ENCODE results near the gene TMEM225.
"Not testable (repeated sequence)": the region's sequence is repeated elsewhere in the genome, so short reads cannot be mapped to it uniquely, and the experiment has no call there.

TMEM225 gene, protein sequence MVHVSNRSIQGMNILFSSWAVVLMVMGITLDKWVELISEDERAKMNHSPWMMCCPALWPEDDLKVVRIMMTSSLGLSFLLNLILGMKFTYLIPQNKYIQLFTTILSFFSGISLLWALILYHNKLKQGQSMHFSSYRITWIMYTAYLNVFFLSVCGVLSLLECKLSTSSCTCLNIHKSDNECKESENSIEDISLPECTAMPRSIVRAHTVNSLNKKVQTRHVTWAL

DNA sequence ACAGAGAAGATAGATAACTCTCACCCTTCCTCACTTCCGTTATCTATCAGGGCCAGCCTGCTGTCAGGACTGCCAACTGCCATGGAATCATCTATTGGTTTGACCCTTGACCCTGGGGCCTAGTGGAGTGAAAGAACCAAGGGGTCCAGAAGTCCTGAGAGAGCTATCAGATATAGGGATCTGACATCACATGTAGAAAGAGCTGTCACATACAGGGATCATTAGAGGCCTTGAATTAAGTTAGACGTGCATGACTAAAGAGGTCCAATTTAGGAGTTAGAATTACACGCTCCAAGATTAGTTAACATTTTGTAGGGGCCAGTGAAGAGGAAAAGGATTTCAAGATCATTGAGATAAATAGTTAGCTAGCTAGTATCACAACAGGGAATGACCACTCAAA is at the start of gene TMEM225:
Gene TMEM225 (minus strand): TSS at position 101 of the 400 bp plus-strand sequence. CDS start 245 bp downstream, outside the sequence.
- no peak for DNase-seq

DNA sequence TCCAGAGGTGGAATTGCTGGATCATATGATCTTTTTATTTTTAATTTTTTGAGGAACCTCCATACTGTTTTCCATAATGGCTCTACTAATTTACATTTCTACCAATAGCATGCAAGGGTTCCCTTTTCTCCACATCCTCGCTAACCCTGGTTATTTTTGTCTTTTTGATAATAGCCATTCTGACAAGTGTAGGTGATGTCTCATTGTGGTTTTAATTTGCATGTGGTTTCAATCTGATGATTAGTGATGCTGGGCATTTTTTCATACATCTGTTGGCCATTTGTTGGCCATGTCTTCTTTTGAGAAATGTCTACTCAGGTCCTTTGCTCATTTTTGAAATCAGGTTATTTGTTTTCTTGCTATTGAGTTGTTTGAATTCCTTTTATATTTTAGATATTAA is 38.6 kb upstream of the TMEM225 start:
- DNase-seq: no peak

DNA sequence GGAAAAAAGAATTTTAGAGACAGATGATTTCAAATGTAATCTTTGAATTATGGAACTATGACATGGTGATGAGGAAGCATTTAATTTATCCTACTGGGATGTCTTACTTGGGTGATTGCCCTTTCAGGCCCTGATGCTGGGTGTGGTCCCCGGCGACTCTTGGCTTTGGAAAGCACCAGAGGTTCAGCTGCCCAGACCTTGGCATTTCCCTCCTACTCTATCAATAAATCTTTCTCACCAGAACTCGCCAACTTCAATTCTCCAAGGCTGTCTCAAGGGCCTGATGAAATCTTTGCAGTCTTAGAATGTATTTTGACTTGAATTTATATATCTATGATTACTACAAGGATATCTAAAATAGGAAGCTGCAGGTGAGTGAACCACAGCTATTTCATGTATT is 35.5 kb upstream of the TMEM225 start:
- DNase-seq: no peak

DNA sequence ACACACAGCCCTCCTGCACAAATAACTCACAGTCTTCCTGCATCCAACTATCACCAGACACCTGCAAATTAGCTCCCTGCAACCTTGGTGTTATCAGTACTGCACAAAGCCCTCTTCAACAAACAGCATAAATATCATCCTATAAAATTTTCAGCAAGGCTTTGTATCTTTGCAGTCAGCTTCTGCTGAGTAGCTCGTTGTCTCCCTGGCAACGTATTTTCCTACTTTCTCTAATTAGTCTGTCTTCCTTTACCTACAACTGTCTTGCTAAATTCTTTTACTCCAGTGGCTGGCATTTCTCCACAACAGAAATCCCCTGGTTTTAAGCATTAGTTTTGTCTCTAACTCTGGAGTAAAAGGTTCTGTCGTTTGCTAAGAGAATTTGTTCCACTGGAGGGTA is 20.4 kb upstream of the TMEM225 start:
- DNase-seq: no peak

DNA sequence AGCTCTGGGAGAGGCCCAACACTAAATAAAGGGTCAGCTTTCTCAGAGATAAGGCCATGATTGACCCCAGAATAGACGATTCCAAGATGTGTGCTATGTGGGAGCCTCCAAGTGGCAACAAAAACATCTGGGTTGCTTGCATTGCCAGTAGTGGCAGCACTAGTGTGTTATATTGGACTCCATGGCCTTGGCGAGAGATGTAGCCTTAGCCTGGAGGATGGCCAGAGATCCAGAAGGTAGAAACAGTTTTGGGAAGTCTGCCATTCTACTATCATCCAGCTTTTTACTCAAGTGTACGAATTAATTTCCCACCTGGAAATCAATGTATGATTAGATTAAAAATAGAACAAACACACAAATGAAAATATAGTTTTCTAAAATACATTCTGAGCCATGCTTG is 19.5 kb upstream of the TMEM225 start:
- DNase-seq: no peak

DNA sequence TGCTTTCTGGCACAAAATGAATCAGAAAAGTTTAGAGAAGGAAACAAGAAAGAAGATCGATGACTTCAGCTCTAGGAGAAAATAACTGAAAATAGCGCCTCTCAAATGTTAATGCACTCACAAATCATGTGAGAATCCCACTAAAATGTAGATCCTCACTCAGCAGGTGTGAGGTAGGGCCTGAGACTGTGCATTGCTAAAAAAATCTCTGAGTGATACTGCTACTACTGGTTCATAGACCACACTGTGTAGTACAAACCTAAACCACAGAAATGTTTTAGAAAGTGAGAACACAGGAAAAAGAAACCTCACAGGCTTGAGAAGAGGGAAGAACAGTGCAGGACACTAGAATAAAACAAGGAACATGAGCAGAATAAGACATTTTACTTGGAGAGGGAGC is 18.5 kb upstream of the TMEM225 start:
- DNase-seq: no peak

DNA sequence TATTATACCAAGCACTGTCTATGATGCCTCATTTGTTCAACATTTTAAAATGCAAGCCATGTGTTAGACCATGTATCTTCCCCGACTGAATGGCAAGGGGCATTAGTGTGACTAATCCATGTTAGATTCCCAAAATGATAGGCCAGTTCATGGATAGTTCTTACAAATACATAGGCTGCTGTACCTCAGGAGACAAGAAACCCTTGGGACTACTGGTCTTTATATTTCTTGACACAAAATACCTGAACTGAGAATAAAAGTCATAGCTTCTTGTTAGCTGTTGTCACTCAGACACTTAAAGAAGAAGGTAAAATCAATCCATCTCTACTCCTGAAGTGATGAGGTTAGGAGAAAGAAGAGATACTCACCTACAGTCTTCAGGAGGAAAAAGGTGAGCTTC is 16.4 kb upstream of the TMEM225 start, which contains the start of gene OR8D4:
Gene OR8D4 (plus strand): TSS at position 301 of the 400 bp plus-strand sequence. CDS start 4,265 bp downstream, outside the sequence.
- DNase-seq: no peak

DNA sequence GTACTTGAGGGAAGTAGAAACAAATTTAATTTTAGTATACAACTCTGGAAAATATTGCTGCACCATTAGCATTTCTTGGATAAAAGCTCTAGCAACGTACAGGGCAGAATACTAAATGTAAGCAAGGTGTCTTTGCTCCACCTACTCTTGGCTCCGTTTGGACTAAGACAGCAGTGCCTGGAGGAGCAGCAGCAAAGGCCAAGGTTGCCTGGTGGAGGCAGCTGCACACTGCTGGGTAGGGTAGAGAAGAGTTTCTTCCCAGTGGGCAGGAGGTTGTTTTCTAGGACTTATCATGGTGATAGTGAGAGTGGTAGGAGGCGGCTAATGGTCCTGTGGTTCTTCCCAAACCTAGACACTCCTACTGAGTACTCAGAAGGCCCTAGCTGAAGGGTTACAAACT is 14.3 kb upstream of the TMEM225 start:
- no peak for DNase-seq

DNA sequence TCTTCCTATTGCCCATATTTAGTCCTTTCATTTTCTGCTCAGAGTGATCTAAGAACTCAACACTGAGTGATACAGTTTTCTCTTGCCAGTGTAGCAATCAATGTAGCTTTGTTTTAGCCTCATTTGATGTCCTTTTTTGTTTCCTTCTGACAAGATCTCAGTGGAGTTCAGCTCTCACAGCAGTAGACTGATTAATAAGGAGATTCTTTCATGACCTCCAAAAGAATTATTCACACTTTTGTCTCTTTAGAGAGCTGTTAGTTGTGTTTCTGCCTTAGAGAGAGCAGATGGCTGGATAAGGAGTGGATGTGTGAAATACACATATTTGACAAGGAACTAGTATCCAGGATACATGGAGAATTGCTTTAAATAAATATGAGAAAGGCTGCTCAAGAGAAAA is 6.6 kb upstream of the TMEM225 start:
- no peak for DNase-seq

DNA sequence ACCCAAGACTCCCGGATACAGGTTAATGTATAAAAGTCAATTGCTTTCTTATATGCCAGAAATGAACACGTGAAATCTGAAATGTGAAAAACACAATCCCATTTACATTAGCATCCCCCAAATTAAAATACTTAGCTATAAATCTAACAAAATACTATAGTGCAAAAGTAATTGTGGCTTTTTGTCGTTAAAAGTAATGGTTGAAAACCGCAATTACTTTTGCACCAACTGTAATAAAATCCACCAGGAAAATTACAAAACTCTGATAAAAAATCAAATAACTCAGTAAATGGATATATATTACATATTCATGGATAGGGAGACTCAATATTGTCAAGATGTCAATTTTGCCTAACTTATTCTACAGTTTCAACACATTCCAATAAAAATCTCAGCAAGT is 4.6 kb downstream of the TMEM225 start:
- DNase-seq: no peak

DNA sequence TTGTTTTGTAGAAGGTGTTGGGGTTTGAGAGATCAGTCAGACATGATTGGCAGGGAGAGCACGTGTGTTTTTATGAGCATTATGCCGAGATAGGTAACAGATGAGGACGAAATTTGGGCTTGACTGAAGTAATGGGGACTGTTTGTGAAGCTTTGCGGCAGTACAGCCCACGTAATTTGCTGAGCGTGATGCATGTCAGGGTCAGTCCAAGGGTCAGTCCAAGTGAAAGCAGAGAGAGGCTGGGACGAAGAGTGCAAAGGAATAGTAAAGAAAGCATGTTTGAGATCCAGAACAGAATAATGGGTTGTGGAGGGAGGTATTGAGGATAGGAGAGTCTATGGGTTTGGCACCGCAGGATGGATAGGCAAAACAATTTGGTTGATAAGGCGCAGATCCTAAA is 17.7 kb downstream of the TMEM225 start:
- DNase-seq: not testable (repeated sequence)

DNA sequence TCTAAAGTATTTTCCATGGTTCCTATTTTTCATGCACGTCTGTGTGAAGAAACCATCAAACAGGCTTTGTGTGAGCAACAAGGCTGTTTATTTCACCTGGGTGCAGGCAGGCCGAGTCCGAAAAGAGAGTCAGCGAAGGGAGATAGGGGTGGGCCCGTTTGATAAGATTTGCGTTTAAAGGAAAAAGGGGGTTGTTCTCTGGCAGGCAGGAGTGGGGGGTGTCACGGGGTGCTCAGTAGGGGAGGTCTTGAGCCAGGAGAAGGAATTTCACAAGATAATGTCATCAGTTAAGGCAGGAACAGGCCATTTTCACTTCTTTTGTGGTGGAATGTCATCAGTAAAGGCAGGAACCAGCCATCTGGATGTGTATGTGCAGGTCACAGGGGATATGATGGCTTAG is 20.2 kb downstream of the TMEM225 start:
- not testable (repeated sequence) for DNase-seq

DNA sequence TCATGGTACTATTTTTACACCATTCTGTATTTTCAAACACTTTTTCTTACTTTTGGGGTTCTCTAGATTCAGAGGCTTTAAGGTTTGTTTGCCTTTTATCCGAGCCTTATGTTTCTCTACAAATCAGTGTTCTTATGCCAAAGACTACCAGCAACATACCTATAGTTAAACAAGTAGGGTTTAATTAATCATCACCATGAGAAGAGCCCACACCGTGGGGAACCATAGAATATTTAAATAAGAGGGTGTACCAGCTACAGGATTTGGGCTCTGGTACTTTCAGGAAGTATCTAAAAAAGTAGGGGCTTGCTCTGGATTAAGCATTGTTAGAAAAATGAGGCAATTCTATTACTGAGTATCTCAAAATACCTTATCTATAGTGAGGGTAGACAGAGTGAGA is 25.7 kb downstream of the TMEM225 start:
- DNase-seq: no peak

DNA sequence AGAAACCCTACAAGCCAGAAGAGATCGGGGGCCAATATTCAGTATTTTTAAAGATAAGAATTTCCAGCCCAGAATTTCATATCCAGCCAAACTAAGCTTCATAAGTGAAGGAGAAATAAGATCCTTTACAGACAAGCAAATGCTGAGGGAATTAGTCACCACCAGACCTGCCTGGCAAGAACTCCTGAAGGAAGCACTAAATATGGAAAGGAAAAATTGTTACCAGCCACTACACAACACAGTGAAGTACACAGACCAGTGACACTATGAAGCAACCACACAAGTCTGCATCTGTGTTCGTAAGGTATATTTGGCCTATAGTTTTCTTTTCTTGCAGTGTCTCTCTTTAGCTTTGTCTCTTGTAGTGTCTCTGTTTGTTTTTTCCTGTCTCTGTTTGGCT is 29.0 kb downstream of the TMEM225 start:
- no peak for DNase-seq

DNA sequence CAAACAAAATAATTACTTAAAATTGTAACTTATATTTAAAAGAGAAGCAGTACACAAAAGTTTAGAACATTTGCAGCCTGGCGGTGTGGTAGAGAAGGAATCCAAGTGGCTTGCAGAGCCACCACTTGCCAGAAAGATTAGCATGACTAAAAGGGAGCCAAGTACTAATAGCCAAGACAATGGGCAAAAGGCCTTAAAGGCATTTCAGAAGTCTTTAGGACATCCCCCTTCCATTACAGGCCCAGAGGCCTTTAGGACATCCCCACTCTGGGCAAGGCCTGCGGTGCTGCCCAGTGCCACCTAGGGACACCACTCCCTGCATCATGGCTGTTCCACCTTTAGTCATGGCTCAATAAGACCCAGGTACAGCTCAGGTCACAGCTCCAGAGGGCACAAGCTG is 32.4 kb downstream of the TMEM225 start:
- DNase-seq: no peak

DNA sequence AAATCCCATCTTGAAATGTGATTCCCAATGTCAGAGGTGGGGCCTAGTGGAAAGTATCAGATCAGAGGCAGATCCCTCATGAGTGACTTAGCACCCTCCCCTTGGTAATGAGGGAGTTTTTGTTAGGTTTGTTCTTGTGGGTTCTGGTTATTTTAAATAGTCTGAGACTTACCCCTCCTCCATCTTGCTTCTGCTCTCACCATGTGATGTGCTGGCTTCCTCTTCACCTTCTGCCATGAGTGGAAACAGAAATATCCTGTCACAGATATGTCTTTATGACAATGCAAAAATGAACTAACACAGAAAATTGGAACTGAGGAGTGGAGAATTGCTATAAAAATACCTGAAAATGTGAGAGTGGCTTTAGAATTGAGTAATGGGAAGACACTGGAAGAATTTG is 33.1 kb downstream of the TMEM225 start:
- DNase-seq: no peak

DNA sequence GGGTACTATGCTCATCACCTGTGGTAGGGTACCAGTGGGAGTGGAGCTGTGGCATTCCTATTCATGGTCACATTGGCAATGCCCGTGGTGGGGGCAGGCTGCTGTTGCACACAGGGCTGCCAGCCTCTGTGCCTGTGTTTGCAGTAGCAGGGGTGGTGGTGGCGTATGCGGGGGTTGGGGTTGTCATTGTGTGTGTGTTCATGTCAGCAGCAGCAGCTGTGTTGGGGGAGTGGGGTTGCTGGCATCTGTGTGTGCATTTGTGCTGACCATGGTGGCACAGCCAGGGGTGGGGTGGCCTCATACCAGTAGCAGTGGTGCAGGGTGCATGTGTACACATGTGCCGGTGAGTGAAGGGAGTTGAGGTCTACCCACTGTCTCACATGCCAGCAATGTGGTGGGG is 34.4 kb downstream of the TMEM225 start:
- DNase-seq: no peak

DNA sequence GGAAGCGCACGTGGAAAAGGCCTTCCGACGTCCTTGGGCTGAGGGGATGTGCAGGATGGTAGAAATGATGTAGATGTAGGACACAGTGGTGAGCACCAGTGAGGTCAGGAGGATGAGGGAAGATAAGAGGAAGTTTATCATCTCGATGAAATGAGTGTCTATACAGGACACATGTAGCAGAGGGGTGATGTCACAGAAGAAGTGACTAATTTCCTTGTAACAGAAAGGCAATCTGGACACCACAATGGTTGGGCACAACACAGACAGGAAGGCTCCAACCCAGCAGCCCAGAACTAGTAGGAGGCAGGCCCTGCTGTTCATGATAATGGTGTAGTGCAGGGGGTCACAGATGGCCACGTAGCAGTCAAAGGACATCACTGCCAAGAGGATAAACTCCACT is 44.3 kb downstream of the TMEM225 start:
- no peak for DNase-seq

DNA sequence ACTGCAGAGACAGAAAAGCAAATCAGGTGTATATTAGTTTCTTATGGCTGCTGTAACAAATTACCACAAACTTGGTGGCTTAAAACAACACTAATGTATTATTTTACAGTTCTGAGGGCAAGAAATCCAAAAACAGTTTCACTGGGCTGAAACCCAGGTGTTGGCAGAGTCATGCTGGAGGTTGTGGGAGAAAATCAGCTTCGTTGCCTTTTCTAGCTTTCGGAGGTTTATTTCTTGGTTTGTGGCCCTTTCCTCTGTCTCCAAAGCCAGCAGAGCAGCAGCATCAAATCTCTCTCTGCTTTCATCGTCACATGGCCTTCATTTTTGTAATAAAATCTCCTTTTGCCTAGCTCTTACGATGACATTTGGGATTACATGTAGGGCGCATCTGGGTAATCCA is 46.3 kb downstream of the TMEM225 start:
- no peak for DNase-seq

DNA sequence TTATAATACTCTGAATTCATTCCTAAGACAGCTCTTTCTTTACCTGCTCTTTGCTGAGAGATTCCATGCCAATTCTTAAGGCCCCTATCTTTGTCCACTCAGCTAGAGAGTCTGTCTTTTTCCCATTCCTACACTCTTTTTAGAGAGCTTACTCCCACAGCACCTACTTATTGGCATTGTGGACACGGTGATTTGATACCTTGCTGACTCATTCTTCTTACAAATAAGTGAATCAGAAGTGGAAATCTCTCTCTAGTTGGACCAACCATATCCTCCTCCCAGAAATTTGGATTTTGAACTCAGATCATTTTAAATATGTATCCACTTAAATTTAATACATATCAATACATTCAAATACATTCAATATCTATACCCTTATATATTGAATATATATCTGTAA is 46.8 kb downstream of the TMEM225 start:
- no peak for DNase-seq

DNA sequence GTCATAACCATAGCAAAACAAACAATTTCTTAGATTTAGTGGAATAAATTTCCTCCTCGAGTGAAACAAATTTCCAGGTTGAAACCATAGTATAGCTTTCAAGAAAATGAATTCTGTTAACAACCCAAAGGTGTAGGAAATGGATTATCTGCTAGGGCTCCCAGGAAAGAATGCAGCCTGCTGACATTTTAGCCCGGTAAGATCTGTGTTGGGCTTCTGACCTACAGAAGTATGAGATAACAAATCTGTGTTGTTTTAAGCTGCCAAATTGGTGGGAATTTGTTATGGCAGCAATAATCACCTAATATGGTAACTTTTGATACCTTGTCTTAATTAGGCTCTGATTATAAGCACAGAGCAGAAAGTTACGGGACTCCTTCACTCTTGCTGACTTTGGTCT is 47.3 kb downstream of the TMEM225 start:
- no peak for DNase-seq

DNA sequence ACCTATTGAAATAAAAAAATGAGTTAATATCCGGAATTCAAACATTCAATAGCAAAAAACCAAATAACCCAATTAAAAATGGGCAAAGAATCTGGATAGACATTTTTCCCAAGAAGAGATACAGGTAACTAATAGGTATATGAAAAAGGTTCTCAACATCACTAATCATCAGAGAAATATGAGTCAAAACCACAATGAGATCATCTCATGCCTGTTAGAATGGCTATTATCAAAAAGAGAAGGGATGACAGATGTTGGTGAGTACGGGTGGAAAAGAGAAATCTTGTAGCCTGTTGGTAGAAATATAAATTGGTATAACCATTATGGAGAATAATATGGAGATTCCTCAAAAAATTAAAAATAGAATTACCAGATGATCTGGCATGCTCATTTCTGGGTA is 52.4 kb downstream of the TMEM225 start:
- no peak for DNase-seq
